Measurements from ENCODE around the gene SC5D.

DNA sequence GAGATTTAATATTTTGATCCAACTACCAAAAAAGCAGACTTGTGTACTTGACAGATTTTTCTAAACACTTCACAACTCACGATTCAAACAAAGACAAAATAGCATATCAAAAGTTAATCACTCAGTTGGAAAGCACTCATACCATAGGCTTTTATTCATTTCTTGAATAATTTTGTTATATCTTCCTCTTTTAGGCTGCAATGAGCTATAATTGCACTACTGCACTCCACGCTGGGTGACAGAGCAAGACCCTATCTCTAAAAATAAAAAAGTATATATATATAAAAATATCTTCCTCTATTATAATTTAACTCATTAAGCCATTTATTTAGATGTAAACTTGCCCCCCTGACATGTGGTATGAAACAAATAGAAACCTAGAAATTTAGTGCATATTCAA is 19.9 kb downstream of the SC5D start:
- TF ChIP-seq, protein P1, sequence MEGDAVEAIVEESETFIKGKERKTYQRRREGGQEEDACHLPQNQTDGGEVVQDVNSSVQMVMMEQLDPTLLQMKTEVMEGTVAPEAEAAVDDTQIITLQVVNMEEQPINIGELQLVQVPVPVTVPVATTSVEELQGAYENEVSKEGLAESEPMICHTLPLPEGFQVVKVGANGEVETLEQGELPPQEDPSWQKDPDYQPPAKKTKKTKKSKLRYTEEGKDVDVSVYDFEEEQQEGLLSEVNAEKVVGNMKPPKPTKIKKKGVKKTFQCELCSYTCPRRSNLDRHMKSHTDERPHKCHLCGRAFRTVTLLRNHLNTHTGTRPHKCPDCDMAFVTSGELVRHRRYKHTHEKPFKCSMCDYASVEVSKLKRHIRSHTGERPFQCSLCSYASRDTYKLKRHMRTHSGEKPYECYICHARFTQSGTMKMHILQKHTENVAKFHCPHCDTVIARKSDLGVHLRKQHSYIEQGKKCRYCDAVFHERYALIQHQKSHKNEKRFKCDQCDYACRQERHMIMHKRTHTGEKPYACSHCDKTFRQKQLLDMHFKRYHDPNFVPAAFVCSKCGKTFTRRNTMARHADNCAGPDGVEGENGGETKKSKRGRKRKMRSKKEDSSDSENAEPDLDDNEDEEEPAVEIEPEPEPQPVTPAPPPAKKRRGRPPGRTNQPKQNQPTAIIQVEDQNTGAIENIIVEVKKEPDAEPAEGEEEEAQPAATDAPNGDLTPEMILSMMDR (IDR thresholded peaks at IDR 0.05), result no peak
- no peak for TF ChIP-seq POLR2AphosphoS5 (IDR thresholded peaks at IDR 0.05)
- no peak for TF ChIP-seq POLR2A (IDR thresholded peaks at IDR 0.05)
- no peak for TF ChIP-seq EP300 (IDR thresholded peaks at IDR 0.05)
